GM12801 (cell line): ENCODE results near the gene SLC16A9.

Source experiments
- CTCF ChIP-seq: IDR thresholded peaks from one replicate; pipeline ENCODE4 v1.5.1; 2011; ENCODE audit warnings: control low read depth; ENCODE audit not compliant: insufficient read length; ENCODE audit errors: extremely low read depth

Gene SLC16A9

GRCh38 chr10:59622320-59623132, 87.1 kb downstream of the SLC16A9 start:
- no peak for TF ChIP-seq CTCF

GRCh38 chr10:59621771-59622170, 87.9 kb downstream of the SLC16A9 start:
- no peak for TF ChIP-seq CTCF

GRCh38 chr10:59618666-59619065, 91.0 kb downstream of the SLC16A9 start:
- no peak for TF ChIP-seq CTCF

GRCh38 chr10:59617996-59618395, 91.7 kb downstream of the SLC16A9 start:
- no peak for TF ChIP-seq CTCF

GRCh38 chr10:59611048-59611447, 98.6 kb downstream of the SLC16A9 start:
- no peak for TF ChIP-seq CTCF

GRCh38 chr10:59607970-59608369, 101.7 kb downstream of the SLC16A9 start:
- TF ChIP-seq CTCF, result no peak

- no peak for TF ChIP-seq CTCF
Measured at GRCh38 chr10:59606551-59606961, 103.1 kb downstream of the SLC16A9 start.

- TF ChIP-seq CTCF, result no peak
Measured at GRCh38 chr10:59601985-59602384, 107.7 kb downstream of the SLC16A9 start.
